MM.1S (cell line): Measurements from ENCODE around the gene VAV2.

Source experiments
- DNase-seq: peaks from one replicate; pipeline ENCODE4 v3.0.0-alpha.2; 2015
- H2AFZ ChIP-seq: fragments of 300-600 bp; sonication (generic); 2 replicates; pipeline ENCODE4 v1.6.0; 2016; ENCODE audit warnings: antibody characterized with exemption, low read length
- H3F3A ChIP-seq: fragments of 300-600 bp; sonication (generic); 2 replicates; pipeline ENCODE4 v1.6.1; 2016; ENCODE audit warnings: mild to moderate bottlenecking, antibody characterized with exemption, low read length, moderate library complexity, mixed read lengths; ENCODE audit not compliant: insufficient read depth
- H3K27ac ChIP-seq: fragments of 300-600 bp; sonication (generic); 2 replicates; pipeline ENCODE4 v1.5.1; 2016; ENCODE audit warnings: mild to moderate bottlenecking, low read length
- H3K27me3 ChIP-seq: fragments of 300-600 bp; sonication (generic); replicated peaks from 2 replicates; pipeline ENCODE4 v1.6.0; 2016; ENCODE audit warnings: low read length; ENCODE audit not compliant: insufficient read depth
- H3K36me3 ChIP-seq: fragments of 300-600 bp; sonication (generic); replicated peaks from 2 replicates; pipeline ENCODE4 v1.6.1; 2016; ENCODE audit warnings: mild to moderate bottlenecking, low read length, mixed read lengths; ENCODE audit not compliant: insufficient read depth
- H3K4me1 ChIP-seq: fragments of 300-600 bp; sonication (generic); 2 replicates; pipeline ENCODE4 v1.6.1; 2016; ENCODE audit warnings: low read length, mixed read lengths
- H3K4me2 ChIP-seq: fragments of 300-600 bp; sonication (generic); 2 replicates; pipeline ENCODE4 v1.6.0; 2016; ENCODE audit warnings: low read depth, low read length
- H3K4me3 ChIP-seq: fragments of 300-600 bp; sonication (generic); 2 replicates; pipeline ENCODE4 v1.5.1; 2016; ENCODE audit warnings: low read length, mixed read lengths
- H3K79me2 ChIP-seq: fragments of 300-600 bp; sonication (generic); 2 replicates; pipeline ENCODE4 v1.6.1; 2016; ENCODE audit warnings: mixed run types, low read length, mixed read lengths
- H3K9ac ChIP-seq: fragments of 300-600 bp; sonication (generic); 2 replicates; pipeline ENCODE4 v1.6.1; 2016; ENCODE audit warnings: low read length, mixed read lengths
- H3K9me2 ChIP-seq: fragments of 300-600 bp; sonication (generic); replicated peaks from 2 replicates; pipeline ENCODE4 v1.6.1; 2016; ENCODE audit warnings: mild to moderate bottlenecking, low read length, mixed read lengths; ENCODE audit not compliant: insufficient read depth
- H3K9me3 ChIP-seq: fragments of 300-600 bp; sonication (generic); replicated peaks from 2 replicates; pipeline ENCODE4 v1.6.1; 2016; ENCODE audit warnings: mild to moderate bottlenecking, low read length, mixed read lengths; ENCODE audit not compliant: insufficient read depth
- H4K20me1 ChIP-seq: fragments of 300-600 bp; sonication (generic); 2 replicates; pipeline ENCODE4 v1.6.1; 2016; ENCODE audit warnings: mild to moderate bottlenecking, low read length, moderate library complexity, mixed read lengths; ENCODE audit not compliant: insufficient read depth
- CTCF ChIP-seq: fragments of 300-600 bp; sonication (generic); IDR thresholded peaks from 2 replicates; pipeline ENCODE4 v1.5.1; 2016; ENCODE audit warnings: antibody characterized with exemption, low read length, mixed read lengths
- EZH2 ChIP-seq: fragments of 300-600 bp; sonication (generic); optimal IDR thresholded peaks from 2 replicates; pipeline ENCODE3; 2017; ENCODE audit warnings: low read depth, mild to moderate bottlenecking, antibody characterized with exemption, low read length, mixed read lengths
- EZH2phosphoT487 ChIP-seq: fragments of 300-600 bp; sonication (generic); IDR thresholded peaks from 2 replicates; pipeline ENCODE4 v1.6.1; 2018; ENCODE audit warnings: antibody characterized with exemption, low read length

Gene VAV2

GRCh38 chr9:133838859-133839507 lies 153.1 kb downstream of the VAV2 start:
- peaks cover 44% of the 10 kb centered on the region for H3K27me3 ChIP-seq
- no peaks in the 10 kb centered on the region for H3K79me2 ChIP-seq
- H3K9me3 ChIP-seq: no peaks in the 10 kb centered on the region
- H2AFZ ChIP-seq: no peak overlapping the region
- H3K4me2 ChIP-seq: no peak overlapping the region
- no peaks in the 10 kb centered on the region for H3K9me2 ChIP-seq
- H3K4me3 ChIP-seq: no peak overlapping the region
- H3K4me1 ChIP-seq: no peaks in the 10 kb centered on the region
- no peak overlapping the region for H3K27ac ChIP-seq
- DNase-seq: no peak
- H3K36me3 ChIP-seq: no peaks in the 10 kb centered on the region
- no peaks in the 10 kb centered on the region for H3F3A ChIP-seq
- no peak for TF ChIP-seq CTCF
- TF ChIP-seq EZH2: no peak
- H3K9ac ChIP-seq: no peak overlapping the region
- no peaks in the 10 kb centered on the region for H4K20me1 ChIP-seq

GRCh38 chr9:133837627-133838597 lies 154.2 kb downstream of the VAV2 start:
- Histone ChIP-seq H3K36me3 (no peaks in the 10 kb centered on the region), H3K27me3 (peaks cover 42% of the 10 kb centered on the region), H3K9me2 (no peaks in the 10 kb centered on the region), H4K20me1 (no peaks in the 10 kb centered on the region), H3K4me1 (no peaks in the 10 kb centered on the region), H3K9ac (no peak overlapping the region), H3K9me3 (no peaks in the 10 kb centered on the region), H2AFZ (no peak overlapping the region), H3K4me3 (no peak overlapping the region), H3K4me2 (no peak overlapping the region), H3F3A (no peaks in the 10 kb centered on the region), H3K79me2 (no peaks in the 10 kb centered on the region), H3K27ac (no peak overlapping the region)
- no peak for TF ChIP-seq EZH2
- no peak for TF ChIP-seq EZH2phosphoT487
- TF ChIP-seq CTCF: no peak
- no peak for DNase-seq

- no peak overlapping the region for H3K9ac ChIP-seq
- no peaks in the 10 kb centered on the region for H3K9me3 ChIP-seq
- H3K4me3 ChIP-seq: no peak overlapping the region
- H2AFZ ChIP-seq: no peak overlapping the region
- H4K20me1 ChIP-seq: no peaks in the 10 kb centered on the region
- no peaks in the 10 kb centered on the region for H3K36me3 ChIP-seq
- DNase-seq: no peak
- H3K9me2 ChIP-seq: no peaks in the 10 kb centered on the region
- H3K4me1 ChIP-seq: no peaks in the 10 kb centered on the region
- no peak overlapping the region for H3K4me2 ChIP-seq
- H3F3A ChIP-seq: no peaks in the 10 kb centered on the region
- TF ChIP-seq EZH2 (no peak), EZH2phosphoT487 (no peak), CTCF (no peak)
- no peak overlapping the region for H3K27ac ChIP-seq
- peaks cover 31% of the 10 kb centered on the region for H3K27me3 ChIP-seq
- no peaks in the 10 kb centered on the region for H3K79me2 ChIP-seq
Measured at GRCh38 chr9:133836818-133837217, 155.3 kb downstream of the VAV2 start.
